Astrocyte (in vitro differentiated cells and primary cell): Measurements from ENCODE around the gene PDAP1.

Experiments
- EZH2 ChIP-seq: IDR thresholded peaks from 2 replicates; pipeline ENCODE4 v1.6.1; 2012; ENCODE audit warnings: mild to moderate bottlenecking, low read length, inconsistent platforms; ENCODE audit not compliant: insufficient read depth
- TF ChIP-seq, protein P1 (sequence below): IDR thresholded peaks from 2 replicates; pipeline ENCODE4 v1.5.1; 2011; ENCODE audit warnings: low read depth, mild to moderate bottlenecking, inconsistent platforms, low read length, moderate library complexity; ENCODE audit not compliant: insufficient read depth

- TF ChIP-seq EZH2 = no peak
- TF ChIP-seq, protein P1, sequence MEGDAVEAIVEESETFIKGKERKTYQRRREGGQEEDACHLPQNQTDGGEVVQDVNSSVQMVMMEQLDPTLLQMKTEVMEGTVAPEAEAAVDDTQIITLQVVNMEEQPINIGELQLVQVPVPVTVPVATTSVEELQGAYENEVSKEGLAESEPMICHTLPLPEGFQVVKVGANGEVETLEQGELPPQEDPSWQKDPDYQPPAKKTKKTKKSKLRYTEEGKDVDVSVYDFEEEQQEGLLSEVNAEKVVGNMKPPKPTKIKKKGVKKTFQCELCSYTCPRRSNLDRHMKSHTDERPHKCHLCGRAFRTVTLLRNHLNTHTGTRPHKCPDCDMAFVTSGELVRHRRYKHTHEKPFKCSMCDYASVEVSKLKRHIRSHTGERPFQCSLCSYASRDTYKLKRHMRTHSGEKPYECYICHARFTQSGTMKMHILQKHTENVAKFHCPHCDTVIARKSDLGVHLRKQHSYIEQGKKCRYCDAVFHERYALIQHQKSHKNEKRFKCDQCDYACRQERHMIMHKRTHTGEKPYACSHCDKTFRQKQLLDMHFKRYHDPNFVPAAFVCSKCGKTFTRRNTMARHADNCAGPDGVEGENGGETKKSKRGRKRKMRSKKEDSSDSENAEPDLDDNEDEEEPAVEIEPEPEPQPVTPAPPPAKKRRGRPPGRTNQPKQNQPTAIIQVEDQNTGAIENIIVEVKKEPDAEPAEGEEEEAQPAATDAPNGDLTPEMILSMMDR = no peak
These were observed 34.0 kb downstream of the PDAP1 start, which contains the start of gene ARPC1B for GRCh38 chr7:99374111-99375064.
